ENCODE results near the gene MUC5B.

DNA sequence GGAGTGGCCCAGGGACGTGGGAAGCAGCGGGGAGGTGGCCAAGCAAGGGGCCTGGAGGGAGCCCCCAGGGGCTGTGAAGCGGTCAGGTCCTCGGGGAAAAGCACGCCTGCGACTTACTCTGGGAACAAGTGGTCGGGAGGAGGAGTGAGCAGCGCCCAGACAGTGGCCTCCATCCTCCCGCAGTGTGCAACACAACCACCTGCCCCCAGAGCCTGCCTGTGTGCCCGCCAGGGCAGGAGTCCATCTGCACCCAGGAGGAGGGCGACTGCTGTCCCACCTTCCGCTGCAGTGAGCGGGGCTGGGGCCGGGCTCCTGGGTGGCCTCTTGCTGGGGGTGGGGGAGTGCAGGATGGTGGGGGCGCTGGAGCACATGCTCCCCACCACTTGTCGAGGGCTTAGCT, 35.0 kb downstream of the MUC5B start:
- TF ChIP-seq, protein P1, sequence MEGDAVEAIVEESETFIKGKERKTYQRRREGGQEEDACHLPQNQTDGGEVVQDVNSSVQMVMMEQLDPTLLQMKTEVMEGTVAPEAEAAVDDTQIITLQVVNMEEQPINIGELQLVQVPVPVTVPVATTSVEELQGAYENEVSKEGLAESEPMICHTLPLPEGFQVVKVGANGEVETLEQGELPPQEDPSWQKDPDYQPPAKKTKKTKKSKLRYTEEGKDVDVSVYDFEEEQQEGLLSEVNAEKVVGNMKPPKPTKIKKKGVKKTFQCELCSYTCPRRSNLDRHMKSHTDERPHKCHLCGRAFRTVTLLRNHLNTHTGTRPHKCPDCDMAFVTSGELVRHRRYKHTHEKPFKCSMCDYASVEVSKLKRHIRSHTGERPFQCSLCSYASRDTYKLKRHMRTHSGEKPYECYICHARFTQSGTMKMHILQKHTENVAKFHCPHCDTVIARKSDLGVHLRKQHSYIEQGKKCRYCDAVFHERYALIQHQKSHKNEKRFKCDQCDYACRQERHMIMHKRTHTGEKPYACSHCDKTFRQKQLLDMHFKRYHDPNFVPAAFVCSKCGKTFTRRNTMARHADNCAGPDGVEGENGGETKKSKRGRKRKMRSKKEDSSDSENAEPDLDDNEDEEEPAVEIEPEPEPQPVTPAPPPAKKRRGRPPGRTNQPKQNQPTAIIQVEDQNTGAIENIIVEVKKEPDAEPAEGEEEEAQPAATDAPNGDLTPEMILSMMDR (IDR thresholded peaks at IDR 0.05; ENCODE audit: low read depth, low read length, missing input control): no peak
- TF ChIP-seq, protein P2, sequence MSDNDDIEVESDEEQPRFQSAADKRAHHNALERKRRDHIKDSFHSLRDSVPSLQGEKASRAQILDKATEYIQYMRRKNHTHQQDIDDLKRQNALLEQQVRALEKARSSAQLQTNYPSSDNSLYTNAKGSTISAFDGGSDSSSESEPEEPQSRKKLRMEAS (IDR thresholded peaks at IDR 0.05): no peak
- TF ChIP-seq, protein P3, sequence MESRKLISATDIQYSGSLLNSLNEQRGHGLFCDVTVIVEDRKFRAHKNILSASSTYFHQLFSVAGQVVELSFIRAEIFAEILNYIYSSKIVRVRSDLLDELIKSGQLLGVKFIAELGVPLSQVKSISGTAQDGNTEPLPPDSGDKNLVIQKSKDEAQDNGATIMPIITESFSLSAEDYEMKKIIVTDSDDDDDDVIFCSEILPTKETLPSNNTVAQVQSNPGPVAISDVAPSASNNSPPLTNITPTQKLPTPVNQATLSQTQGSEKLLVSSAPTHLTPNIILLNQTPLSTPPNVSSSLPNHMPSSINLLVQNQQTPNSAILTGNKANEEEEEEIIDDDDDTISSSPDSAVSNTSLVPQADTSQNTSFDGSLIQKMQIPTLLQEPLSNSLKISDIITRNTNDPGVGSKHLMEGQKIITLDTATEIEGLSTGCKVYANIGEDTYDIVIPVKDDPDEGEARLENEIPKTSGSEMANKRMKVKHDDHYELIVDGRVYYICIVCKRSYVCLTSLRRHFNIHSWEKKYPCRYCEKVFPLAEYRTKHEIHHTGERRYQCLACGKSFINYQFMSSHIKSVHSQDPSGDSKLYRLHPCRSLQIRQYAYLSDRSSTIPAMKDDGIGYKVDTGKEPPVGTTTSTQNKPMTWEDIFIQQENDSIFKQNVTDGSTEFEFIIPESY (IDR thresholded peaks at IDR 0.05): no peak
- TF ChIP-seq FOXA1 (IDR thresholded peaks at IDR 0.05) (no peak), GABPA (IDR thresholded peaks at IDR 0.05 in 1 of 2, conservative IDR thresholded peaks at IDR 0.05 in 1 of 2) (no peak)

Measured in liver (tissue), 3 donors.